ENCODE results near the gene TTC28. TPM values are rescaled to one million over a fixed set of nuclear protein-coding genes. Genes with fewer than 3 reads are reported as not detected.

The TTC28 gene
- total RNA-seq, 1 donor from 2014 or later = 65.4 TPM

GRCh38 chr22:27948569-27948968 lies 731.1 kb downstream of the TTC28 start:
- DNase-seq (ENCODE audit: low read depth, low spot score) = no peak
- Mint-ChIP-seq H3K4me1 (peaks cover 14% of the 10 kb centered on the region), H3K36me3 (ENCODE audit: low read depth) (peaks cover 2% of the 10 kb centered on the region), H3K9me3 (no peaks in the 10 kb centered on the region), H3K27ac (ENCODE audit: unreplicated experiment) (no peak overlapping the region), H3K27me3 (ENCODE audit: low read depth) (no peaks in the 10 kb centered on the region), H3K4me3 (no peak overlapping the region)
- no peak for TF ChIP-seq CTCF (conservative IDR thresholded peaks at IDR 0.05)

- no peak overlapping the region for H3K4me3 Mint-ChIP-seq
- peaks cover 14% of the 10 kb centered on the region for H3K4me1 Mint-ChIP-seq
- DNase-seq (ENCODE audit: low read depth, low spot score) = no peak
- H3K36me3 Mint-ChIP-seq (ENCODE audit: low read depth) = peaks cover 2% of the 10 kb centered on the region
- no peaks in the 10 kb centered on the region for H3K27me3 Mint-ChIP-seq (ENCODE audit: low read depth)
- no peak for TF ChIP-seq CTCF (conservative IDR thresholded peaks at IDR 0.05)
- H3K27ac Mint-ChIP-seq (ENCODE audit: unreplicated experiment) = no peak overlapping the region
- no peaks in the 10 kb centered on the region for H3K9me3 Mint-ChIP-seq
These were observed 732.2 kb downstream of the TTC28 start for GRCh38 chr22:27947448-27947847.

GRCh38 chr22:27941143-27941542 lies 738.5 kb downstream of the TTC28 start:
- no peaks in the 10 kb centered on the region for H3K9me3 Mint-ChIP-seq
- H3K4me3 Mint-ChIP-seq = no peak overlapping the region
- H3K36me3 Mint-ChIP-seq (ENCODE audit: low read depth) = no peaks in the 10 kb centered on the region
- no peak overlapping the region for H3K27ac Mint-ChIP-seq (ENCODE audit: unreplicated experiment)
- no peak for TF ChIP-seq CTCF (conservative IDR thresholded peaks at IDR 0.05)
- H3K4me1 Mint-ChIP-seq = no peaks in the 10 kb centered on the region
- no peak for DNase-seq (ENCODE audit: low read depth, low spot score)
- H3K27me3 Mint-ChIP-seq (ENCODE audit: low read depth) = no peaks in the 10 kb centered on the region

- no peak for DNase-seq (ENCODE audit: low read depth, low spot score)
- Mint-ChIP-seq H3K36me3 (ENCODE audit: low read depth) (no peaks in the 10 kb centered on the region), H3K27me3 (ENCODE audit: low read depth) (no peaks in the 10 kb centered on the region), H3K4me3 (no peak overlapping the region), H3K9me3 (no peaks in the 10 kb centered on the region), H3K27ac (ENCODE audit: unreplicated experiment) (no peak overlapping the region), H3K4me1 (no peaks in the 10 kb centered on the region)
- TF ChIP-seq CTCF (conservative IDR thresholded peaks at IDR 0.05) = no peak
These were observed 742.2 kb downstream of the TTC28 start for GRCh38 chr22:27937453-27937852.

GRCh38 chr22:27935897-27936296 lies 743.7 kb downstream of the TTC28 start:
- Mint-ChIP-seq H3K4me1 (no peaks in the 10 kb centered on the region), H3K27ac (ENCODE audit: unreplicated experiment) (no peak overlapping the region), H3K4me3 (no peak overlapping the region), H3K27me3 (ENCODE audit: low read depth) (no peaks in the 10 kb centered on the region), H3K9me3 (no peaks in the 10 kb centered on the region), H3K36me3 (ENCODE audit: low read depth) (no peaks in the 10 kb centered on the region)
- DNase-seq (ENCODE audit: low read depth, low spot score) = no peak
- no peak for TF ChIP-seq CTCF (conservative IDR thresholded peaks at IDR 0.05)

GRCh38 chr22:27934069-27934468 lies 745.6 kb downstream of the TTC28 start:
- no peaks in the 10 kb centered on the region for H3K27me3 Mint-ChIP-seq (ENCODE audit: low read depth)
- H3K27ac Mint-ChIP-seq (ENCODE audit: unreplicated experiment) = no peak overlapping the region
- no peaks in the 10 kb centered on the region for H3K4me1 Mint-ChIP-seq

More at GRCh38 chr22:27934069-27934468, 745.6 kb downstream of the TTC28 start:
- TF ChIP-seq CTCF (conservative IDR thresholded peaks at IDR 0.05) = no peak
- no peak for DNase-seq (ENCODE audit: low read depth, low spot score)
- no peaks in the 10 kb centered on the region for H3K36me3 Mint-ChIP-seq (ENCODE audit: low read depth)
- H3K9me3 Mint-ChIP-seq = no peaks in the 10 kb centered on the region
- H3K4me3 Mint-ChIP-seq = no peak overlapping the region
